ENCODE results near the gene CFDP1.
A peak's percentile ranks its signal among the peaks of the same experiment; 100 is the strongest.

Gene CFDP1

GRCh38 chr16:75390926-75391653 is 42.2 kb downstream of the CFDP1 start:
- no peak for TF ChIP-seq CTCF (IDR thresholded peaks at IDR 0.05; ENCODE audit: insufficient read depth, low read depth, low read length, missing control alignments)
- H3K4me3 ChIP-seq (ENCODE audit: low read length): no peak overlapping the region
- DNase-seq (ENCODE audit: low read depth): no peak

- no peak for TF ChIP-seq CTCF (IDR thresholded peaks at IDR 0.05; ENCODE audit: insufficient read depth, low read depth, low read length, missing control alignments)
- no peak overlapping the region for H3K4me3 ChIP-seq (ENCODE audit: low read length)
- DNase-seq (ENCODE audit: low read depth): no peak
Measured at GRCh38 chr16:75389096-75389690, 44.1 kb downstream of the CFDP1 start.

GRCh38 chr16:75387951-75388350 is 45.4 kb downstream of the CFDP1 start:
- H3K4me3 ChIP-seq (ENCODE audit: low read length): no peak overlapping the region

DNA sequence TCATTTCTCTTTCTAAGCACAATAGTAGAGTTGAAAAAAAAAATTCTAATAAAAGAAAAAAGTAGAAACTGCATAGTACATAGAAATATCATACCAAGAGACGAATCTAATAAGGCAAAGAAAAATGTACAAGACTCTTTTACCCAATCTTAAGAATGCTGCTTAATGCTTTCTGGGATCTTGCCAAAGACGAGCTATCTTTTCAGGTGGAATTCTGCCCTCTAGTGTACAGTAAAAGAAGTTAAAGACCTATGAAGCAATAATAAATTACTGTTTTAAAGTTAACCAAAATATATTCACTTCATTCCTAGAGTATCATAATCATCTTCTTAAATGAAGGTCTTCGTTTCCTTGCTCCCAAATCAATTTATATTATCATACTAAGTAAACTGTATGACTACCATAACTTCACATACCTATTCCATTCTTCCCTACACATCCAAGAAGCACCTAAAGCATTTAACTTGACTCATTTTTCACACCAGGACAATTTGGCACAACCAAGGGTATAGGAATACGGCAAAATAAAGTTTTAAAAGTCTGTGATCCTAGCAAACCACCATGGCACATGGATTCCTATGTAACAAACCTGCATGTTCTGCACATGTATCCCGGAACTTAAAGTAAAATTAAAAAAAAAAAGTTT is 47.7 kb downstream of the CFDP1 start:
- TF ChIP-seq CTCF (IDR thresholded peaks at IDR 0.05; ENCODE audit: insufficient read depth, low read depth, low read length, missing control alignments): peak; percentile 54
- no peak overlapping the region for H3K4me3 ChIP-seq (ENCODE audit: low read length)
- peak; percentile 85 for DNase-seq (ENCODE audit: low read depth)

More at GRCh38 chr16:75387951-75388350, 45.4 kb downstream of the CFDP1 start:
- no peak for DNase-seq (ENCODE audit: low read depth)
- TF ChIP-seq CTCF (IDR thresholded peaks at IDR 0.05; ENCODE audit: insufficient read depth, low read depth, low read length, missing control alignments): no peak

- no peak overlapping the region for H3K4me3 ChIP-seq (ENCODE audit: low read length)
- TF ChIP-seq CTCF (IDR thresholded peaks at IDR 0.05; ENCODE audit: insufficient read depth, low read depth, low read length, missing control alignments): no peak
- DNase-seq (ENCODE audit: low read depth): no peak
Measured at GRCh38 chr16:75383141-75383540, 50.2 kb downstream of the CFDP1 start.

- no peak for TF ChIP-seq CTCF (IDR thresholded peaks at IDR 0.05; ENCODE audit: insufficient read depth, low read depth, low read length, missing control alignments)
- peak; percentile 53 for DNase-seq (ENCODE audit: low read depth)
- H3K4me3 ChIP-seq (ENCODE audit: low read length): no peak overlapping the region
Measured at GRCh38 chr16:75382611-75383010, 50.7 kb downstream of the CFDP1 start.

Measured in epithelial cell of esophagus (primary cell).